GM12865 (cell line): ENCODE results near the gene SHISAL1.

Experiments
- DNase-seq: peaks from one replicate; pipeline ENCODE4 v3.0.0; 2010; ENCODE audit warnings: low read depth
- H3K4me3 ChIP-seq: 2 replicates; pipeline ENCODE4 v1.5.1; 2011; ENCODE audit warnings: mild to moderate bottlenecking, low read depth, low read length, control low read depth
- TF ChIP-seq, protein P1 (sequence below): IDR thresholded peaks from 2 replicates; pipeline ENCODE4 v1.5.1; 2011; ENCODE audit warnings: low read length, control low read depth, low read depth, inconsistent platforms; ENCODE audit not compliant: insufficient read depth; ENCODE audit errors: missing control alignments

The SHISAL1 gene

DNA sequence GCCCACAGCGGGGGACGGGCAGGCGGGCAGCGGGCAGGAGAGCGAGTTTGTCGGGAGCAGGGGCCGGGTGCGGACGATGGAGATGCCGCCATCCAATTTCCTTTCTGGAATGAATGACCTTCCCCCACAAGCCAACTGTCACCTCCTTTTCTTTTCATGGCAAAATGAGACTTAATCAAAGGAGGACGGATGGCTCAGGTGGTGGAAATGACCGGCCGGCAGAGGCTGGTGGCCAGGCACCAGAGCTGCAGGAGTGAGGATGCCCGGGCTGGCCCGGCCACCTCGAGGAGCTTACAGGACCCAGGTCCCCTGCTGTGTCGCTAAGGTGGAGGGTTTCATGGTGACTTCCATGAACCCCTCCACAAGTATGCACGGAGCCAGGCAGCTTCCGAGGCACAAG, 11.7 kb downstream of the SHISAL1 start:
- TF ChIP-seq, protein P1, sequence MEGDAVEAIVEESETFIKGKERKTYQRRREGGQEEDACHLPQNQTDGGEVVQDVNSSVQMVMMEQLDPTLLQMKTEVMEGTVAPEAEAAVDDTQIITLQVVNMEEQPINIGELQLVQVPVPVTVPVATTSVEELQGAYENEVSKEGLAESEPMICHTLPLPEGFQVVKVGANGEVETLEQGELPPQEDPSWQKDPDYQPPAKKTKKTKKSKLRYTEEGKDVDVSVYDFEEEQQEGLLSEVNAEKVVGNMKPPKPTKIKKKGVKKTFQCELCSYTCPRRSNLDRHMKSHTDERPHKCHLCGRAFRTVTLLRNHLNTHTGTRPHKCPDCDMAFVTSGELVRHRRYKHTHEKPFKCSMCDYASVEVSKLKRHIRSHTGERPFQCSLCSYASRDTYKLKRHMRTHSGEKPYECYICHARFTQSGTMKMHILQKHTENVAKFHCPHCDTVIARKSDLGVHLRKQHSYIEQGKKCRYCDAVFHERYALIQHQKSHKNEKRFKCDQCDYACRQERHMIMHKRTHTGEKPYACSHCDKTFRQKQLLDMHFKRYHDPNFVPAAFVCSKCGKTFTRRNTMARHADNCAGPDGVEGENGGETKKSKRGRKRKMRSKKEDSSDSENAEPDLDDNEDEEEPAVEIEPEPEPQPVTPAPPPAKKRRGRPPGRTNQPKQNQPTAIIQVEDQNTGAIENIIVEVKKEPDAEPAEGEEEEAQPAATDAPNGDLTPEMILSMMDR = no peak
- no peak overlapping the region for H3K4me3 ChIP-seq
- no peak for DNase-seq

DNA sequence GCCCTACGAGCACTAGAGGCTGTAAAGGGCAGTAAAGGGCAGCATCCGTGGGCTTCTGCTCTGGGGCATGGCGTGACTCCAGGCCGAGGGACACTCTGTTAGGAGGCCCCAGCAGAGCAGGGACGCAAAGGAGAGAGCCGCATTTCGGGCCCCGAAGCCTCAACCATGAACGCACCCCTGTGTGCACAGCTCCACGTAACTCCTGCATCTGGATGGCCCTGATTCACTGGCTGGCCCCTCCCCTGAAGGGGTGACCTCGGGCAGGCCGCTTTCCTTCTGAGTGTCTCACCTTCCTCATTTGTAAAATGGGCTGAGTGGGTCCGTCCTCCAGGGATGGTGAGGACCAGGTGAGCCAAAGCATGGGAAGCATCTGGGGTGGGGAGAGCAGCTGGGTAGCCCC, 13.6 kb downstream of the SHISAL1 start:
- TF ChIP-seq, protein P1 = no peak
- H3K4me3 ChIP-seq = no peak overlapping the region
- no peak for DNase-seq

DNA sequence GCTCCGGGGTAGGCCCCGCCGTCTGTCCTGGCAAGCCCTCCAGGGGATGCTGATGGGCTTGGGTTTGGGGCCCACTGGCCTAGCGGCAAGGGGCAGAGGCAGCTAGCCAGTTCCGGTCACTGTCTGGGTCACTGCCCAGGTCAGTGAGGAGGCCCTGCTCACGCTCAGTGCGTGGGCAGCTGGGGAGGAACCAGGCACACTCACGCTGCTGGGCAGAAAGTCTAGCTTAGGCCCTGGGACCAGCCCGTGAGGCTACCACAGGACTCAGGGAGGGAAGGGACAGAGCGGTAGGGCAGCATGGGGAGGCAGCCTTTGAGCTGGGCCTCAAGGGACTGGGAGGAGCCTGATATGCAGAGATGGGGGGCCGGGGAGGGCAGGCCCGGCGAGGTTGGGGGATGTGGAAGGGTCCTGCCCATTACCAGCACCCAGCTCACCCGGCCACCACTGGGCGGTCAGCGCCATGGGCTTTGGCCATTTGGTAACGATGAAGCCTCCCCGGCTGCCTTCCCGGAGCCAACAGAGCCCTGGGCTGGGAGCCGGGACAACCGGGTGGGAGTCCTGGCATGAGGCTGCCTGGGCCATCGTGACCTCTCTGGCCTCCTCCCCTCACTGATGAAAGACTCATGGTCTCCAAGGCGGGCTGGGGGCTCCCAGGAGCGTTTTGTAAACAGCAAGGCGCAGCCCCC, 14.2 kb downstream of the SHISAL1 start:
- TF ChIP-seq, protein P1 = no peak
- no peak overlapping the region for H3K4me3 ChIP-seq
- no peak for DNase-seq

GRCh38 chr22:44297470-44298061, 15.2 kb downstream of the SHISAL1 start:
- no peak for DNase-seq
- H3K4me3 ChIP-seq = no peak overlapping the region
- TF ChIP-seq, protein P1 = no peak

GRCh38 chr22:44295406-44295805, 17.3 kb downstream of the SHISAL1 start:
- no peak overlapping the region for H3K4me3 ChIP-seq
- no peak for DNase-seq
- TF ChIP-seq, protein P1 = no peak

GRCh38 chr22:44293876-44294275, 18.9 kb downstream of the SHISAL1 start:
- TF ChIP-seq, protein P1 = no peak
- DNase-seq = no peak
- no peak overlapping the region for H3K4me3 ChIP-seq

- no peak overlapping the region for H3K4me3 ChIP-seq
- DNase-seq = no peak
- TF ChIP-seq, protein P1 = no peak
Measured at GRCh38 chr22:44293034-44293433, 19.7 kb downstream of the SHISAL1 start.
